Testis (tissue), 3 donors: ENCODE measurements around the gene CYP4F2. TPM values are rescaled to one million over a fixed set of nuclear protein-coding genes. Genes with fewer than 3 reads are reported as not detected.
"Not testable (repeated sequence)": the region's sequence is repeated elsewhere in the genome, so short reads cannot be mapped to it uniquely, and the experiment has no call there.

Source experiments
- DNase-seq: peaks from one replicate; pipeline ENCODE4 v3.0.0-alpha.2; 2019
- H3K27ac ChIP-seq, 2 donors: fragments of 200-600 bp; sonication (generic); one replicate each; pipeline ENCODE4 v1.5.1; 2019
- H3K27me3 ChIP-seq: fragments of 200-600 bp; sonication (generic); one replicate; pipeline ENCODE4 v1.5.1; 2019
- H3K36me3 ChIP-seq: fragments of 200-600 bp; sonication (generic); one replicate; pipeline ENCODE4 v1.5.1; 2017; ENCODE audit warnings: low read depth; ENCODE audit errors: missing control alignments
- H3K4me1 ChIP-seq: fragments of 200-600 bp; sonication (generic); one replicate; pipeline ENCODE4 v1.5.1; 2019
- H3K4me3 ChIP-seq, 2 donors: fragments of 200-600 bp; sonication (generic); one replicate each; pipeline ENCODE4 v1.5.1; 2017 to 2019
- H3K9me3 ChIP-seq: fragments of 200-600 bp; sonication (generic); one replicate; pipeline ENCODE4 v1.5.1; 2017
- CTCF ChIP-seq, 3 experiments: fragments of 450-650 bp in 2 of 3; fragments of 200-600 bp in 1 of 3; sonication (generic) in 1 of 3; IDR thresholded peaks; one replicate each; pipeline ENCODE4 v1.5.1; 2016 to 2019; ENCODE audit warnings: antibody characterized with exemption in 3 of 3, mild to moderate bottlenecking in 2 of 3, moderate library complexity in 1 of 3
- POLR2A ChIP-seq: fragments of 450-650 bp; IDR thresholded peaks from one replicate; pipeline ENCODE4 v1.6.1; 2017; ENCODE audit warnings: antibody characterized with exemption, mild to moderate bottlenecking, moderate library complexity
- WGBS, 2 donors: methylation state at CpG; one replicate each; pipeline ENCODE4 v1.1.5; 2018; 5-methylcytosine and 5-hydroxymethylcytosine counted together
- intact Hi-C: fragments of 100-400 bp; cut with DNase I; formaldehyde crosslinking; loops from one replicate; pipeline ENCODE4 v1.15.1; 2023; ENCODE audit warnings: low total_unique reads
- polyA plus RNA-seq: library from polyadenylated mRNA; stranded (reverse); fragments of 350-450 nt; fragmentation: Illumina TruSeq; extraction: RNeasy Lipid Tissue Mini Kit (QIAGEN cat#74804); gene quantifications from one replicate; pipeline ENCODE4 v1.2.3, GENCODE V29; 2014; ENCODE audit warnings: low read depth, low replicate concordance; ENCODE audit not compliant: insufficient read depth
- total RNA-seq, 2 donors: library from RNA; depleted of rRNA; stranded (reverse); fragments of >200 nt; gene quantifications; one replicate each; pipeline ENCODE4 v1.2.3, GENCODE V29; 2016

CYP4F2 gene
- total and polyA plus RNA-seq, 3 donors from 2014 or later, result 1.8 to 4.1 (median 3.3) TPM

GRCh38 chr19:15843203-15843893 lies 54.5 kb downstream of the CYP4F2 start:
- Histone ChIP-seq H3K4me1 (no peaks in the 10 kb centered on the region), H3K36me3 (no peaks in the 10 kb centered on the region), H3K27me3 (no peaks in the 10 kb centered on the region), H3K27ac (no peak overlapping the region), H3K4me3 (no peak overlapping the region), H3K9me3 (no peaks in the 10 kb centered on the region)
- WGBS, 2 donors, result 71 to 75% methylated on average over 5 of the region's 5 CpGs
- no peak for DNase-seq
- TF ChIP-seq CTCF (IDR thresholded peaks at IDR 0.05), result no peak
- TF ChIP-seq POLR2A, result no peak
- intact Hi-C loops, result no loop called here

GRCh38 chr19:15841875-15842569 lies 55.9 kb downstream of the CYP4F2 start:
- no peak for DNase-seq
- Histone ChIP-seq H3K9me3 (no peaks in the 10 kb centered on the region), H3K4me3 (no peak overlapping the region), H3K36me3 (no peaks in the 10 kb centered on the region), H3K27me3 (no peaks in the 10 kb centered on the region), H3K4me1 (no peaks in the 10 kb centered on the region), H3K27ac (no peak overlapping the region)
- WGBS, 2 donors, result 71 to 73% methylated on average over 11 of the region's 11 CpGs
- intact Hi-C loops, result no loop called here
- TF ChIP-seq POLR2A (no peak), CTCF (IDR thresholded peaks at IDR 0.05) (peak in 1 of 3 experiments; percentile 17)

GRCh38 chr19:15840833-15841232 lies 57.0 kb downstream of the CYP4F2 start:
- Histone ChIP-seq H3K4me3 (no peak overlapping the region), H3K36me3 (no peaks in the 10 kb centered on the region), H3K9me3 (no peaks in the 10 kb centered on the region), H3K27ac (no peak overlapping the region), H3K4me1 (peaks cover 4% of the 10 kb centered on the region), H3K27me3 (no peaks in the 10 kb centered on the region)
- intact Hi-C loops, result no loop called here
- TF ChIP-seq CTCF (IDR thresholded peaks at IDR 0.05), result no peak
- no peak for TF ChIP-seq POLR2A
- 69 to 72% methylated on average over 2 of the region's 2 CpGs for WGBS, 2 donors
- DNase-seq, result no peak

GRCh38 chr19:15839888-15840287 lies 58.0 kb downstream of the CYP4F2 start:
- 73 to 82% methylated on average over 4 of the region's 4 CpGs for WGBS, 2 donors
- H3K27me3 ChIP-seq, DNase-seq, intact Hi-C loops, H3K4me3 ChIP-seq, H3K9me3 ChIP-seq, H3K27ac ChIP-seq, H3K4me1 ChIP-seq, H3K36me3 ChIP-seq: not testable (repeated sequence)

GRCh38 chr19:15838351-15838750 lies 59.5 kb downstream of the CYP4F2 start:
- DNase-seq, result no peak
- Histone ChIP-seq H3K9me3 (no peaks in the 10 kb centered on the region), H3K4me1 (peaks cover 6% of the 10 kb centered on the region), H3K4me3 (no peak overlapping the region), H3K27ac (peak overlapping the region in 1 of 2 donors; percentile 100), H3K36me3 (no peaks in the 10 kb centered on the region), H3K27me3 (no peaks in the 10 kb centered on the region)
- intact Hi-C loops, result no loop called here
- TF ChIP-seq POLR2A (no peak), CTCF (IDR thresholded peaks at IDR 0.05) (no peak)
- WGBS, 2 donors, result 51 to 53% methylated on average over 3 of the region's 3 CpGs
